ENCODE data around the gene POLE.

GRCh38 chr12:132657004-132657727, 30.0 kb downstream of the POLE start:
- TF ChIP-seq EZH2phosphoT487 (IDR thresholded peaks at IDR 0.05; ENCODE audit: insufficient read depth, low read depth) (no peak), EZH2 (IDR thresholded peaks at IDR 0.05; ENCODE audit: insufficient read depth, poor library complexity, severe bottlenecking) (no peak)
